Stimulated activated CD4-positive, alpha-beta T cell treated with anti-CD3 and anti-CD28 coated beads, Interleukin-2, amount 100 ng/mL, for 4 hours (primary cell): Measurements from ENCODE around the gene RAB34.

Experiments
- DNase-seq: peaks from one replicate; pipeline ENCODE4 v3.0.0-alpha.2; 2020; ENCODE audit warnings: low read depth

Gene RAB34, protein sequence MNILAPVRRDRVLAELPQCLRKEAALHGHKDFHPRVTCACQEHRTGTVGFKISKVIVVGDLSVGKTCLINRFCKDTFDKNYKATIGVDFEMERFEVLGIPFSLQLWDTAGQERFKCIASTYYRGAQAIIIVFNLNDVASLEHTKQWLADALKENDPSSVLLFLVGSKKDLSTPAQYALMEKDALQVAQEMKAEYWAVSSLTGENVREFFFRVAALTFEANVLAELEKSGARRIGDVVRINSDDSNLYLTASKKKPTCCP

DNA sequence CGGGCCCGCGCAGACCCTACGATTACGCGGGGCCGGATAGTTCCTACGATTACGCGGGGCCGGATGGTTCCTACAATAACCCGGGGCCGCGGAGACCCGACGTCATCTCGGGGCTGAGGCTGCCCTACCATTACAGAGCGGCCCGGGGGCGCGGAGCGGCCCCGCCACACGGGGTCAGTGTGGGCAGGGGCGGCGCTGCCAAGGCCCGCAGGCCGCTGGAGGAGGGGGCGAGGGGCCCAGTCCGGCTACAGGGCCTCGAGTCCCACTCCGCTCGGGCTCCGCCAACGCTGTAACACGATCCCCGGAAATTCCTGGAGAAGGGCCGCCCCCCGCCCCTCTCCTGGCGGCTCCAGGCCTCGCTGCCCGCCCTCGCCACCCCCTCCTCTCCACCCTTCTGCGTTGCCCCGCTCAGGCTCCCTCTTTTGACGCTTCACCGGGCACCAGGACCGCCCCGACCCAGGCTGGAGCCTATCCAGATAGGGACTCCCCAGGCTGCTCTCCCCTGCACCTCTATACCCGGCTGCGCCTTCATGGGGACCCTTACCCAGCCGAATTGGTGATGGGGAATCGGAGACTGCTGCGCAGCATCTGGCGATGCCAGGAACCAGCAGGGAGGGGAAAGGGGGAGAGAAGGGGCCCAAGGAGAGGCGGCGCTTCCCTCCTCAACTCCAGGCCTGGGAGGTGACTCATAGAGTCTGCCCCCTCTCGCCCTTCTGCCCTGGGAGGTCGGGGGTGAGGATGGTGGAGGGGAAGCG lies at the start of gene RAB34:
Gene RAB34, minus strand, starts transcription at position 291 of the 755 bp plus-strand sequence. CDS start 602 bp downstream, outside the sequence.
- no peak for DNase-seq

DNA sequence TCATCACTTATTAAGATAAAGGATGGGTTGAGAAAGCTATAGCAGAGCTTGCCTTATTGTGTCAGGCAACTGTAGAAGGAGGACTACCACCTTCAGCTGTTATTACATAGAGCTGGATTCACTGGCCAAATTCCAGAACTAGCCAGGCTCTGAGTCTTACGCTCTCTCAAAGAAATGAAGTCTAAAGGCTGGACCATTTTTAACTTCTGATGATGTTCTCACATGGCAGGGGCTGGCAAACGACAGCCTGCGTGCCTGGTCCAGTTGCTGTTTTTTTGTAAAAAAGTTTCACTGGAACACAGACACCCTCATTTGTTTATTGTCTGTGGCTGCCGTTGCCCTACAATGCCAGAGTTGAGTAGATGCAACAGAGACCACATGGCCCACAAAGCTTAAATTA lies 47.4 kb upstream of the RAB34 start:
- no peak for DNase-seq

DNA sequence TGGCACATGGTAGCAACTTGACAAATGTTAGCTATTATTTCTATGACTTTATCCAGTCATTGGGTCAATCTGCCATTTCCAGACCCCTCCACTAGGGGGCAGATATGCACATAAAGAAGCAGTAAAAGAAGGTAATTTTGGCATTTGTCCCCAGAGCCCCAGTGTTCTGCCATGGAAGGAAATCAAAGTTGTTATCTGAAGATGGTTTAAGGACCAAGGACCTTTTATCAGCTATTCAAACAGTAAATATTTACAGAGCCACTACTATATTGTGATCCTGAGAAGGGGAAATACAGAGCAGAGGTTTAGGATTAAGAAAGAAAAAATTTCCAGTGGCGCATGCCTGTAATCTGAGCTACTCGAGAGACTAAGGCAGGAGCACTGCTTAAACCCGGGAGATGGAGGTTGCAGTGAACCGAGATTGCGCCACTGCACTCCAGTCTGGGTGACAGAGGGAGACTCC lies 46.2 kb upstream of the RAB34 start:
- peak; percentile 70 for DNase-seq

DNA sequence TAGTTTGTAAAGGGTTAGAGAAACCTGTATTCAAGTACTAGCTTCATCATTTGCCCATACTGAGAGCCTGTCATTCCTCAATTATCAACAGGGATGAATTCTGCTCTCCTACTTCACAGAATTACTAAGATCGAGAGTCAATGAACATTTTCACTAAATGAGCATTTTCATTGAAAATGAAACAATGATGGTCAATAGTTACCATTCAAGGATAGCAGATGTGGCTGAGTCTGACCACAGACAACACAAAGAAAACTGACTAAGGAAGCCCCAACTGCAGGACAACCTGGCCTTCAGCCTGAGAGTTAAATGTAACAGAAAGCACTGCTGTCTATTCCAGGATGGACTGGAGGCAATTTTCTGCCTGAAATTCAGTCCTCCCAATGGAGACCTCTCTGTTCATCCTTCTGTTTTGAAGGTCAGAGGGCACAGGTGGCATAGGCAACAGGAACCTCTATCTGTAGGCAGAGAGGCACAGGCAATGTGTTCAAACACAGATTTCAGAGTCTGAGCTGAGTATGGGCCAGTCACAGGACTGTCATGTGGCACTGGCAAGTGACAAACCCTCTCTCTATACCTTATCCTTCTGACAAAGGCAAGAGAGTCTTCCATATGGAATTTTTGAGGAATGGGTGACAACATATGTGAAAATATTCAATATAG lies 45.6 kb upstream of the RAB34 start:
- no peak for DNase-seq

DNA sequence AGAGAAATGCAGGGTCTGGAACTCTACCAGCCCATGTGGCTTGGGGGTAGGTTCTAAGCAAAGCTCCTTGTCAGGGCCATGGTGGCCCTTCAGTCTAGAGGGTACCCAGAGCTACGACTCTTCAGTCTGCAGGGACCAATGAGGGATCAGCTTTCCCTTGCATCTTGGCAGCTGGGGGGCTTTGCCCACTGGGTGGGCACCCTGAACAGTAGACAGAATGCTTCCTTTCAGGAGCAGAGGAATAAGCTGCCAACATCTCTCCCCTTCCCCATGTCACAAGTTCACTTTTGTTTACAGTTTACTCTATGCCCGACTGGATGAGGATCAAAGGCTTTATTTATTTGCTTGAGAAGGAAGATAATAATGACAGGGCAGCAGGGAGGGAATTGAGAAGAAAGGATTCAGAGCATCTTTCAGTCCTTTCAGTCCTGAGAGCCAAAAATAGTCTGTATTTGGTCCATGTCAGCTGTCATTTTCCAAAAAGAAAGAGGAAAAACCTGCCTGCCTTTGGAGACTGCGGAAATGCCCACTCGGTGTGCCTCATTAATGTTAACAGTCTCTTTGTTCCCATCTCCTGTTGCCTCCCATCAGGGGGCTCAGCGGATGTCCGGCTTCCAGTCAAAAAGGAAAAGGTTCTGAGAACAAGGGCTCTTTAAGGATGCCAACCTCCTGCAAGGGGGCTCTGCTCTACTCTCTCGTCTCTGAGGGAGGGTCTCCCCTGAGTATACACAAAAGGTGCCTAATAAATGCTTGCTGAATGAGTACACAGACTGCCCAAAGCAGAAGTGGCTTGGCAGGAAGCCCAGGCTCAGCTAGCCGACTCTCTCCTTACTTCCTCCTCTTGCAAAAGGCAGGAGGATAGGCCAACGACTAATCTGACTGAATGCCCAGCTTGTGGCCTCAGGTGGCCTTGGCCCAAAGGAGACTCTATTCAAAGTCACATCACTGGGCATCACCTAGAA lies 43.2 kb upstream of the RAB34 start:
- DNase-seq, result no peak

DNA sequence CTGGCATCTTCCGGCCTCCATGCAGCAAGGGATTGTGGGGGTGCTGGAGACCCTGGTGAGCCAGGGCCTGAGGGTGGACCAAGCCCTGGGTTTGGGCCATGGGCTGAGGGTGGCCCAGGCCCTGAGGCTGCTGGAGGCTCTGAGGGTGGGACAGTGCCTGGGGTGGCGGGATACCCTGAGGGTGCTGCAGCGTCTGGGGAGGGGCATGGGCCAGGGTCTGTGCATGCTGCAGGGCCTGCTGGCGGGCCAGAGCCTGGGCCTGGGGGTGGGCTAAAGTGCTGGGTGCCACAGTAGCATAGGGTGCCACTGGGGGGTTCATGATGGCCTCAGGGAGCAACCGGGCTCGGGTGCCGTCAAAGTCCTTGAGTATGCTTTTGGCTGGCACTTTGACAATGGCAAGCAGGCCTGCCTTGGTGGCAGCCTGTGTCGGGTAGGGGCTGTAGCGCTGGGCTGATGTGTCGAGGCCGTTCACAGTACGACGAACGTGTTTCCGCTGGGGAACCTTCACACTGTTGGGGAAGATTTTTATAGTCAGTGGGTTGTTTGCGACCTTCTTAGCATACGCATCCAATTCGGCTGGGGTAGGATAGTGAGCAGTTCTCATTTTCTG lies 41.7 kb upstream of the RAB34 start:
- no peak for DNase-seq

DNA sequence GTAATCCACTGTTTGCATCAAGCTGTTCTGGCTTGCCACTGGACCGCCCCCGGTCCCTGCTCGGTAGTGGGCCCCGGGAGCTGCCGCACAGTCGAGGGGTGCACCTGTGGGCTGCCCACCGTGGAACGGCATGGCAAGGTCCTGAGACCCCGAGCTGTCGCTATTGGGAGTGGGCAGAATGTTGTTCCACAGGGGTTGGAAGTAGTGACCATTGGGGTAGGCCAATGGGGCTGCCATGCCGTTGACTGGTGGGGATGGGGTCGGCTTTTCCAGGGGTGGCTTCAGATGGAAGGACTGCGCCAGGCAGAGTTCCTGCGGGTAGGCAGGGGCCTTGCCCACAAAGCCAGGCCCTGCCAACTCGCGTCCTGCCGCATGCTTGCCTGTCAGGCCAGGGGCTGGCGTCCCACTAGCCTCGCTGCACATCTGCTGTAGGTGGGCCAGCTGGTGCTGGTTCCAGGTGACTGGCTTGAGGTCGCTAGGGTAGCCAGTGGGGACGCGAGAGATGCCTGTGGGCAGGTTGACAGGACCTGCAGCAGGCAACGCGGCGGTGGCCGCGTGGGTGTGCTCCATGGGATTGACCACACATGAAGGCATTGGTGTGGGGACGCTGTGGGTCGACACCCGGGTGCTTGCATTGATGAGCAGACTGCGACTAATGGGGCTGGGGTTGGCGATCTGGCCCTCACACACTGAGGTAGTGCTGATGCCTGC lies 40.9 kb upstream of the RAB34 start:
- DNase-seq, result no peak

DNA sequence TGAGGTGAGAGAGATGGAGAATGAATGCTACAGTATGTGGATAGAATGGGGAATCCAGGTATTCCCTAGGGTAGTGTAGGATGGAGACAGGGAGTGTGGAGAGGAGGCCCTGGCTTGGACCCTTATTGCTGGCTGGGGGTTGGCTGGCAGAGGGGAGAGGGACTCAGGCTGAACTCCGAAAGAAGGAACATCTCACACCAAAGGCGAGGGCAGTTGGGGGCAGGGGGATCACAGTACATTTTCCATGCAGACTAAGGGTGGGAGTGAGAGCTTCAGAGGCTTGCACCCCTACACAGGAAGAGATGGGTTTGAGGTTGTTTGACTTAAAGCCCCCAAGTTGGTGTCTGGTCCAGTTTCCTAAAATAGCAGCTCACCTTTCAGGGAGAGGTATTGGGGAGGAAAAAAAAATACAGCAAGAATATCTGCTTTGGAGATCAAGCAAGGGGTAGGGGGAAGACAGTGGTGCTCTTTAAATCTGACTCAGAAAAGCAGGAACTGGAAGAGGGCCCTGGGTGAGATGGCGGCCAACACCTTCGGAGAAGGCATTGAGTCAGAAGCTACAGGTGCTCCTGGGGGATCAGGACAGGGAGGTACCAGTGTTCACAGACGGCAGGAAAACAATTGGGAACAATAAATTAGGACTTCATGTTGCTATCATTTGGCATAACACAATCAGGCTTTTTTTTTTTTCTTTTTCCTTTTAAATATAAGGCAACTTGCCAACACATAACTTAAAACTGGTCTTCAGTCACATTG lies 38.6 kb upstream of the RAB34 start:
- no peak for DNase-seq

DNA sequence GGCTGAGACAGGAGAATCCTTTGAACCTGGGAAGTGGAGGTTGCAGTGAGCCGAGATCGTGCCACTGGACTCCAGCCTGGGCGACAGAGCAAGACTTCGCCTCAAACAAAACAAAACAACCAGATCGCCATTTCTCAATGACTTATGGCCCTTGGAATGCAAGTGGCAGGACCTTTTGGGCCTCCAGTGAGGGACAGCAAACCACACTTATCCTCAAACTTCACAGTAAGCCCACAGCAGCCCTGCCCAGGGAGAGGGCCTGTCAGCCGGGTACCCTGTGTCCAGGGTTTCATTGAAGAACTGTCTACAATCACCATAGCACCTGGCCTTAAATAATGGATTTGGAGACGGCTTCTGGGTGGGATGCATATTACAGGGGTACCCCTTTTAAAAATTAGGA lies 37.8 kb upstream of the RAB34 start:
- DNase-seq, result no peak

DNA sequence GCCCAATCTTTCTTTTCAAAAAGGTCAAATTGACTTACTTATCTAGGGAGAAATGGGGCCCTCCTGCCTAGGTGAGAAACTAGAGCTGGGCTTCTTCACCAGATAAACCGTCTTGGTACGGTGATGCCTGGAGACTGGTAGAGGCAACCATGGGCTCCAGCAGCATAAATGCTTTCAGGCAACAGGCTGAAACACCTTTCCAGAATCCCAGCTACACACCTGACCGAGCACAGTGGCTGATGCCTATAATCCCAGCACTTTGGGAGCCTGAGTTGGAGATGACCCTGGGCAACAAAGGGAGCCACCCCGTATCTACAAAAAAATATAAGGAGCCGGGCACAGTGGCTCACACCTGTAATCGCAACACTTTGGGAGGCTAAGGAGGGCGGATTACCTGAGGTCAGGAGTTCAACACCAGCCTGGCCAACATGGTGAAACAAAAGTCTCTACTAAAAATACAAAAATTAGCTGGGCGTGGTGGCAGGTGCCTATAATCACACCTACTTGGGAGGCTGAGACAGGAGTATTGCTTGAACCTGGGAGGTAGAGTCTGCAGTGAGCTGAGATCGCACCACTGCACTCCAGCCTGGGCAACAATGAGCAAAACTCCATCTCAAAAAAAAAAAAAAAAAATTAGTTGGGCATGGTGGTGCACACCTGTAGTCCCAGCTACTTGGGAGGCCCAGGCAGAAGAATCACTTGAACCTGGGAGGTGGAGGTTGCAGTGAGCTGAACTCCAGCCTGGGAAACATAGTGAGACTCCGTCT lies 34.1 kb upstream of the RAB34 start:
- DNase-seq, result no peak

DNA sequence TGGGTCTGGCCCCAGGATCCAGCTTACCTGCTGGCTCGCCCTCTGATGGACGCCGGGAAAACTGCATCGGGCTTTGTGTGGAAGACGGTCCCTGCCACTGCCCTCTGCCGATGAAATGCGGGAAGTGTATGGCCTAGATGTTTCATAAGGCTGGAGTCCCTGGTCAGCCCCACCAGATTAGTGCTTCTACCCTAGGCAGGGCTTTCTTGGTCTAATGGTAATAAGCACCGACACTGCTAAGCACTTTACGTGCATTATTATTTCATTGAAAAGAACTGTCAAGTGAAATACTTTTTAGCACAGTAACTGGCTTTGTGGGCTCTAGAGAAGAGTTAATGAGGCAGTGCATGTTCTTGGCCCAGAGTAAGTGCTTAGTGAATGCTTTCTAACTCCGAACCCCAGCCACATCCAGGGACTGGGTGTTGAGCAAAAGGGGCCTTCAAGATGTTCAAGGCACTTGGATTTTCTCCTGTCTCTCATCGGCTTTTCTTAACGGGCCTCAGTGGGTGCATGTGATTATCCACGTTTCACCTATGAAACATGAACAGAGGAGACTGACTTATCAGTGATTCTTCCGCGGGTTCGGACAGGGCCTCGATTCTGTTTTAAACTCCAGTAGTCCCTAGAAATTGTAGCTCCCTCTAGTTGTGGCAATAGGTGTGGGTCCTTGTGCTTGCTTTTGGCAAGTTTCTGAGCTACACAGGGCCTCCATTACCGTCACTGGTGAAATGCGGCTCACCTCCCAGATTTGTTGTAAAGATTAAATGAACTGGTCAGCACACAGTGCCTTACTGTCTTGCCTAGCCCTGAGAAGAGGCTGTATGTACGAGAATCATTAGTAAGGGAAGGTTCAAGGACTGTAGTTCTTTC lies 32.7 kb upstream of the RAB34 start:
- DNase-seq, result peak; percentile 76

DNA sequence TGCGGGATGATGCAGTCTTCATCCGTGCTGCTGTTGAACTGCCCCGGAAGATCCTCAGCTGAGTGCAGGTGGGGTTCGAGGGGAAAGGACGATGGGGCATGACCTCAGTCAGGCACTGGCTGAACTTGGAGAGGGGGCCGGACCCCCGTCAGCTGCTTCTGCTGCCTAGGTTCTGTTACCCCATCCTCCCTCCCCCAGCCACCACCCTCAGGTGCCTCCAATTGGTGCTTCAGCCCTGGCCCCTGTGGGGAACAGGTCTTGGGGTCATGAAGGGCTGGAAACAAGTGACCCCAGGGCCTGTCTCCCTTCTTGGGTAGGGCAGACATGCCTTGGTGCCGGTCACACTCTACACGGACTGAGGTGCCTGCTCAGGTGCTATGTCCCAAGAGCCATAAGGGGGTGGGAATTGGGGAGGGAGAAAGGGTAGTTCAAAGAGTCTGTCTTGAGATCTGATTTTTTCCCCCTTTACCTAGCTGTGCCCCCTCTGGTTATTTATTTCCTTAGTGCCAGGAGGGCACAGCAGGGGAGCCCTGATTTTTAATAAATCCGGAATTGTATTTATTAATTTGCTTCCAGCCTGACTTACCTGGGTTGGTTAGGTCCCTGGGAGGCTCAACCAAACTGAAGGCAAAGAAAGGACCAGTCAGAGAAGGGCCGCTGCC lies 32.0 kb upstream of the RAB34 start:
- no peak for DNase-seq

DNA sequence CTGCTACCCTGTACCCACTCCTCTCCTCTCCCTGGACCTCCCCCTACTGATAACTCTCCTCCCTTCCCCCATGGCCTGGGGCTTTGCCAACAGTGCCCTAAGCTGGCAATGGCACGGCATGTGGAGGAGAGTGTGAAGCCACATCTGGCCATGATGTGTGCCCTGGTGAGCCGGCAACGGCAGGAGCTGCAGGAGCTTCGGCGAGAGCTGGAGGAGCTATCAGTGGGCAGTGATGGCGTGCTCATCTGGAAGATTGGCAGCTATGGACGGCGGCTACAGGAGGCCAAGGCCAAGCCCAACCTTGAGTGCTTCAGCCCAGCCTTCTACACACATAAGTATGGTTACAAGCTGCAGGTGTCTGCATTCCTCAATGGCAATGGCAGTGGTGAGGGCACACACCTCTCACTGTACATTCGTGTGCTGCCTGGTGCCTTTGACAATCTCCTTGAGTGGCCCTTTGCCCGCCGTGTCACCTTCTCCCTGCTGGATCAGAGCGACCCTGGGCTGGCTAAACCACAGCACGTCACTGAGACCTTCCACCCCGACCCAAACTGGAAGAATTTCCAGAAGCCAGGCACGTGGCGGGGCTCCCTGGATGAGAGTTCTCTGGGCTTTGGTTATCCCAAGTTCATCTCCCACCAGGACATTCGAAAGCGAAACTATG lies 31.3 kb upstream of the RAB34 start:
- DNase-seq, result no peak

DNA sequence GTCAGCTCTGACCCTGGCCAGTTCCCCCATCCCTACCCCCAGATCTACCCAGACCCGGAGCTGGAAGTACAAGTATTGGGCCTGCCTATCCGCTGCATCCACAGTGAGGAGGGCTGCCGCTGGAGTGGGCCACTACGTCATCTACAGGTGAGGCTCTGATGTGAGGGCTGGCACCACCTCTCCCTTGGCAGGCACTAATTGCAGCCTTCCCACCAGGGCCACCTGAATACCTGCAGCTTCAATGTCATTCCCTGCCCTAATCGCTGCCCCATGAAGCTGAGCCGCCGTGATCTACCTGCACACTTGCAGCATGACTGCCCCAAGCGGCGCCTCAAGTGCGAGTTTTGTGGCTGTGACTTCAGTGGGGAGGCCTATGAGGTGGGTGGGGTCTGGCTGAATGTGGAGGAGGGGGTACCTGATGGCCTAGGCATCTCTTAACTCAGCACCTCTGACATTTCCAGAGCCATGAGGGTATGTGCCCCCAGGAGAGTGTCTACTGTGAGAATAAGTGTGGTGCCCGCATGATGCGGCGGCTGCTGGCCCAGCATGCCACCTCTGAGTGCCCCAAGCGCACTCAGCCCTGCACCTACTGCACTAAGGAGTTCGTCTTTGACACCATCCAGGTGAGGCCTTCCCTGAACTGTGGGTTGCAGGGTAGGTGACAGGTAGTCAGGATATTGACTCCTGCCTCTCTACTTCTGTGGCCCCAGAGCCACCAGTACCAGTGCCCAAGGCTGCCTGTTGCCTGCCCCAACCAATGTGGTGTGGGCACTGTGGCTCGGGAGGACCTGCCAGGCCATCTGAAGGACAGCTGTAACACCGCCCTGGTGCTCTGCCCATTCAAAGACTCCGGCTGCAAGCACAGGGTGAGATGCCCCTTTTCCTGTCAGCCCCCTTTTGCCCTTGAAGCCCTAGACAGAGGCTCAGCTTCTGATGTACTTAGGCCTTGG lies 30.4 kb upstream of the RAB34 start:
- DNase-seq, result no peak

DNA sequence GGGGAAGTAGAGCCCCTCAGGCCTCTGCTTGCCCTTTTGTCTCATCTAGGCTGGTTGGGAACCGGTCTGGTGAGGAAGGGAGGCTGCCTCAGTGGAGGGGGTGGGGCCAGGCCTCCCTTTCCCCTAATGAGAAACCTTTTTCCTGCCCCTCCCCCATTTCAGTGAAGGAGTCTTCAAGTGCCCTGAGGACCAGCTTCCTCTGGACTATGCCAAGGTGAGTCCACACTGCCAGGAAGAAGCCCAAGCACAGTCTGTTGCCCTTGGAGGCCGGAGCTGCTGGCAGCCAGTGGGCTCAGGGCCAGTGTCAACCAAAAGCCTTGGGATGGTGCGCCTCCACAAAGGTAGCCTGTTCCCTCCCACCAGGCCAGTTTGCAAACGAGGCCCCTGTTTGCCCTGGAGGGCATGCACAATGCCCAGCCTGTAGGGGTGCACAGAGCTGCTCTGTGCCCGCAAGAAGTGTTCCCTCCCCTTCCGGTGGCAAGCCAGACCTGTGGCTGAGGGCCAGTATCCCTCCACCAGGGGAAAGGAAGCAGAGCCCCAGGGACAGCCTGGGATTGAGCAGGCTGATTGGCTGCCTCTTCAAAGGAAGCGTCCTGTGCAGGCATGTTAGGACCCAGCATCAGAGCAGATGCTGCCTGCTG lies 29.5 kb upstream of the RAB34 start:
- DNase-seq, result no peak
